Measurements from ENCODE around the gene KIAA2012. TPM values are rescaled to one million over a fixed set of nuclear protein-coding genes. Genes with fewer than 3 reads are reported as not detected.
A peak's percentile ranks its signal among the peaks of the same experiment; 100 is the strongest.
"Not testable (repeated sequence)": the region's sequence is repeated elsewhere in the genome, so short reads cannot be mapped to it uniquely, and the experiment has no call there.

The KIAA2012 gene
- total RNA-seq, 1 donor from 2014 or later, result not detected

DNA sequence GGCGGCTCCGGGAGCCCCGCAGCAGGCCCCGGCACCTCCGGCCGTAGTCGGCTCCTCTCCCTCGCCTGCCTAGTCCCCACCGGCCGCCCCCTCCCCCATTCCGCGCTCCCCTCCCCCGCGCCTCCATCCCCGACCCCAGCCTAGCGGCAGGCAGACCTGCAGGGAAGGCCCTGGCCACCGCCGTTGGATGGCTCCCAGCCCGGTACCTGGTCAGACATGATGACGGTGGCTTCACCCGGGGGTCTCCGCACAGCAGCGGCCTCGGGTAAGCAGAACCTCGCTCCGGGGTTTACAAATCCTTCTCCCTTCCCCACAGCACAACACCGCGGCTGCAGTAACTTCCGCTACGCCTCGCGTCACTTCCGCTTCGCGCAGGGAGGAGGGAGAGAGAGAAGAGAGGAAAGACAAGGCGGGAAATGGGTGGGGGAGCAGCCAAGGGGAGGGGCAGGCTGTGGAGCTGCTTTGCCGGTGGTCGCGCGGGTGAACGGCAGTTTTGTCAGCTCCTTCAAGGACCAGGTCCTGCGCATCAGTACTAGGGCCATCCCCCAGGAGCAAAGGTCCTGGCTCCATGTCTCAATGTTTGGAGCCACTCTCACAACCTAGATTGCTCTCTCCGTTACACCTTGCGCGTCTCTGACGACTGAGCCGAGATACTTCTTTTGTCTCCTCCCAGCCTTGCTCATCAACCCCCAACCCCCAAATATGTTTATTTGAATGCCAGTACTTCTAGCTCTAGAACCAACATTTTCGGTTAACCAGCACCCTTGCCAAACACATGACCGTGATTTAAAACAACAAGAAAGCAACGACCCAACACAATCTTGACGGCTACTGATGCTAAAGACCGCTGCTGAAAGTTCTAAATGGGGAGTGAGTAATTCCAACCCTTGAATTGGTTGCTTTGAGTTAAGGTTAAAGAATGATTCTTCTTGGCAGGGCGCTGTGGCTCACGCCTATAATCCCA, 165.5 kb downstream of the KIAA2012 start, which contains the start of gene SUMO1:
Gene SUMO1 (minus strand): TSS at position 364 of the 964 bp plus-strand sequence. CDS start 146 bp downstream, at position 218.
- Mint-ChIP-seq H3K36me3 (ENCODE audit: low read depth) (peaks cover 9% of the 10 kb centered on the region), H3K9me3 (no peaks in the 10 kb centered on the region), H3K27me3 (ENCODE audit: low read depth) (no peaks in the 10 kb centered on the region), H3K27ac (peak within 1 kb of the TSS; percentile 94), H3K4me1 (ENCODE audit: low read depth) (peaks cover 20% of the 10 kb centered on the region), H3K4me3 (ENCODE audit: low read depth) (peak within 1 kb of the TSS; percentile 98)
- intact Hi-C loops (cut with micrococcal nuclease), result loop anchor here (1.0 kb wide), 2 partner anchors 27 to 40 kb away; partner anchors contain the start of gene NOP58
- DNase-seq (ENCODE audit: low spot score), result peak; percentile 88

DNA sequence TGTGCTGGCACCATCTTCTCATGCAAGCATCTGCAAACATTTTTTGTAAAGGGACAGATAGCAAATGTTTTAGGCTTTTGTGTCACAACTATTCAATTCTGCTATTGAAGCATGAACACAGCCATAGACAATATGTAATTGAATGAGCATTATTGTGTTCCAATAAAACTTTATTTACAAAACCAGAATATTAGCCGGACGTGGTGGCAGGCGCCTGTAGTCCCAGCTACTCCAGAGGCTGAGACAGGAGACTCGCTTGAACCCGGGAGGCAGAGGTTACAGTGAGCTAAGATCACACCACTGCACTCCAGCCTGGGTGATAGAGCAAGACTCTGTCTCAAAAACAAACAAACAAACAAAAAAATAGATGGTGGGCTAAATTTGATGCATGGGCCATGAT, 174.7 kb downstream of the KIAA2012 start:
- H3K36me3 Mint-ChIP-seq (ENCODE audit: low read depth); H3K4me3 Mint-ChIP-seq (ENCODE audit: low read depth); H3K27me3 Mint-ChIP-seq (ENCODE audit: low read depth); H3K4me1 Mint-ChIP-seq (ENCODE audit: low read depth); DNase-seq (ENCODE audit: low spot score); H3K27ac Mint-ChIP-seq; intact Hi-C loops (cut with micrococcal nuclease); H3K9me3 Mint-ChIP-seq: not testable (repeated sequence)

GRCh38 chr2:202249521-202250253, 176.6 kb downstream of the KIAA2012 start:
- H3K4me3 Mint-ChIP-seq (ENCODE audit: low read depth), result no peak overlapping the region
- no peak for DNase-seq (ENCODE audit: low spot score)

DNA sequence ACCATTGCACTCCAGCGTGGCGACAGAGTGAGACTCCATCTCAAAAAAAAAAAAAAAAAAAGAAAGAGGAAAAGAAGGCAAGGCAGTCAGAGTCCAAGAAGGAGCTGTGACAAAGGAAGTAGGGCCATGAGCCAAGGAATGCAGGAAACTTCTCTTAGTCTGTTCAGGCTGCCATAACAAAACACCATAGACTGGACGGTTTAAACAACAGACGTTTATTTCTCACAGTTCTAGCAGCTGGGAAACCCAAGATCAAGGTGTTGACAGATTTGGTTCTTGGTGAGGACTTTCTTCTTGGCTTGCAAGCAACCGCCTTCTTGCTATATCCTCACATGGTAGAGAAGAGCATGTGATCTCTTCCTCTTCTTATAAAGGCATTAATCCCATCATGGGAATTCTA, 178.4 kb downstream of the KIAA2012 start:
- H3K27me3 Mint-ChIP-seq (ENCODE audit: low read depth), result peaks cover 7% of the 10 kb centered on the region
- peaks cover 5% of the 10 kb centered on the region for H3K4me1 Mint-ChIP-seq (ENCODE audit: low read depth)
- H3K9me3 Mint-ChIP-seq, result no peaks in the 10 kb centered on the region
- H3K4me3 Mint-ChIP-seq (ENCODE audit: low read depth), result no peak overlapping the region
- H3K36me3 Mint-ChIP-seq (ENCODE audit: low read depth), result no peaks in the 10 kb centered on the region
- no peak for DNase-seq (ENCODE audit: low spot score)
- intact Hi-C loops (cut with micrococcal nuclease), result no loop called here
- H3K27ac Mint-ChIP-seq, result no peak overlapping the region

More at GRCh38 chr2:202249521-202250253, 176.6 kb downstream of the KIAA2012 start:
- no peaks in the 10 kb centered on the region for H3K36me3 Mint-ChIP-seq (ENCODE audit: low read depth)
- intact Hi-C loops (cut with micrococcal nuclease), result no loop called here
- no peaks in the 10 kb centered on the region for H3K9me3 Mint-ChIP-seq
- H3K27me3 Mint-ChIP-seq (ENCODE audit: low read depth), result peaks cover 4% of the 10 kb centered on the region
- peaks cover 5% of the 10 kb centered on the region for H3K4me1 Mint-ChIP-seq (ENCODE audit: low read depth)
- no peak overlapping the region for H3K27ac Mint-ChIP-seq

Other genes starting within 250 kb of the KIAA2012 start
- gene FZD7, start 39.4 kb upstream of the KIAA2012 start, total RNA-seq, result 1.1 and 1.4 TPM in 2 replicates
- 119 and 124 TPM in 2 replicates for gene SUMO1, start 165.3 kb downstream of the KIAA2012 start, total RNA-seq
- 206 and 211 TPM in 2 replicates for gene NOP58, start 192.5 kb downstream of the KIAA2012 start, total RNA-seq

All from activated T-helper 2 cell treated with anti-CD3 and anti-CD28 coated beads, Interferon-gamma antibody, Interleukin-2, Interleukin-4, amounts not matched to agents 10 μg/mL and 5 μg/mL and 100 μg/mL, durations not matched to agents 14 hours and 24 hours and 36 hours (primary cell).